T47D (cell line): ENCODE results near the gene TRMO.
A peak's percentile ranks its signal among the peaks of the same experiment; 100 is the strongest.

Experiments used
- DNase-seq, 2 experiments: peaks; one replicate each; pipeline versions ENCODE4 v3.0.0 to v3.0.0-alpha.2; 2011 to 2012; ENCODE audit warnings: low read depth in 1 of 2, low spot score in 1 of 2
- JUND ChIP-seq: IDR thresholded peaks from 2 replicates; pipeline ENCODE4 v1.6.1; 2012; ENCODE audit warnings: low read depth
- in situ Hi-C: cut with HindIII; loops from 2 replicates; pipeline ENCODE4 v1.10.0; 2016; ENCODE audit warnings: low sequenced_read_pairs, low pct_unique_long_range_greater_than_20kb

TRMO gene

GRCh38 chr9:97933297-97933998 lies 11.1 kb upstream of the TRMO start:
- no peak for TF ChIP-seq JUND
- DNase-seq = no peak
- in situ Hi-C loops = no loop called here

GRCh38 chr9:97930972-97931371 lies 8.7 kb upstream of the TRMO start:
- in situ Hi-C loops = no loop called here

GRCh38 chr9:97928986-97929604 lies 6.8 kb upstream of the TRMO start:
- TF ChIP-seq JUND = no peak
- no peak for DNase-seq
- in situ Hi-C loops = no loop called here

More at GRCh38 chr9:97930972-97931371, 8.7 kb upstream of the TRMO start:
- no peak for TF ChIP-seq JUND
- no peak for DNase-seq

- DNase-seq = no peak
- TF ChIP-seq JUND = no peak
- in situ Hi-C loops = no loop called here
Observed at GRCh38 chr9:97925497-97926334, 3.4 kb upstream of the TRMO start.

GRCh38 chr9:97924386-97924785 lies 2.1 kb upstream of the TRMO start:
- in situ Hi-C loops = no loop called here

GRCh38 chr9:97923529-97924108 lies 1.3 kb upstream of the TRMO start:
- in situ Hi-C loops = no loop called here
- peak in 1 of 2 experiments; percentile 80 for DNase-seq
- no peak for TF ChIP-seq JUND

More at GRCh38 chr9:97924386-97924785, 2.1 kb upstream of the TRMO start:
- DNase-seq = no peak
- no peak for TF ChIP-seq JUND

- in situ Hi-C loops = no loop called here
- no peak for TF ChIP-seq JUND
Observed at GRCh38 chr9:97919217-97919813, 3.0 kb downstream of the TRMO start.

GRCh38 chr9:97918611-97919010 lies 3.7 kb downstream of the TRMO start:
- in situ Hi-C loops = no loop called here
- DNase-seq = no peak
- TF ChIP-seq JUND = no peak

More at GRCh38 chr9:97919217-97919813, 3.0 kb downstream of the TRMO start:
- no peak for DNase-seq

- DNase-seq = no peak
- TF ChIP-seq JUND = no peak
- in situ Hi-C loops = no loop called here
Observed at GRCh38 chr9:97911970-97912369, 10.3 kb downstream of the TRMO start.

- DNase-seq = no peak
- no peak for TF ChIP-seq JUND
- in situ Hi-C loops = no loop called here
Observed at GRCh38 chr9:97911528-97911927, 10.8 kb downstream of the TRMO start.

- no peak for DNase-seq
- in situ Hi-C loops = no loop called here
- TF ChIP-seq JUND = no peak
Observed at GRCh38 chr9:97910357-97910756, 11.9 kb downstream of the TRMO start.

- TF ChIP-seq JUND = no peak
- no peak for DNase-seq
- in situ Hi-C loops = no loop called here
Observed at GRCh38 chr9:97908705-97909104, 13.6 kb downstream of the TRMO start.
